Heart left ventricle (tissue), 13 donors: ENCODE results near the gene SRGAP2.
"Not testable (repeated sequence)": the region's sequence is repeated elsewhere in the genome, so short reads cannot be mapped to it uniquely, and the experiment has no call there.

Source experiments
- CTCF ChIP-seq, 12 donors: fragments of 200-600 bp; sonication (generic) in 4 of 12; IDR thresholded peaks; one replicate each; pipeline versions ENCODE4 v1.5.0 to v1.8.0; 2018 to 2022; ENCODE audit warnings: antibody characterized with exemption in 12 of 12, mild to moderate bottlenecking in 5 of 12
- POLR2A ChIP-seq, 2 donors: fragments of 450-650 bp; IDR thresholded peaks; one replicate each; pipeline ENCODE4 v1.6.1; 2017; ENCODE audit warnings: antibody characterized with exemption in 2 of 2, mild to moderate bottlenecking in 2 of 2, moderate library complexity in 2 of 2
- donor health status: ischemic (EF 13 %, LVEDD 7.1; RV severe dilation, severe dysfunction).
- donor health status: DM: no; HTN: yes; CAD: no.
- donor health status: DM: no; HTN: no; CAD: no.
- donor health status: ischemic (EF 25% LVEDD 6.9; RV normal size, moderate dysfunction).
- donor health status: ischemic (EF 25% LVEDD 5.7; RV mildly dilated, moderate dysfunction).
- donor health status: ischemic (EF 35%, LVEDD 5.7; RV mildly dilated, moderate dysfunction).
- donor health status: nonischemic (EF 11% LVEDD 7.7; RV severe dilation, severe dysfunction).
- donor health status: DM: yes; HTN: yes; CAD: no.
- donor health status: PGD.
- donor health status: ischemic (EF 29% LVEDD 5.4; RV normal size, mild dysfunction).
- donor health status: nonischemic (EF 23%, LVEDD 6.1; RV moderate dilation, normal function).

GRCh38 chr1:206219514-206220331, 16.4 kb downstream of the SRGAP2 start:
- not testable (repeated sequence) for TF ChIP-seq CTCF, POLR2A (IDR thresholded peaks at IDR 0.05)
